ENCODE data around the gene PDGFA. TPM values are rescaled to one million over a fixed set of nuclear protein-coding genes. Genes with fewer than 3 reads are reported as not detected.
A peak's percentile ranks its signal among the peaks of the same experiment; 100 is the strongest.

Gene PDGFA
- total RNA-seq, 3 donors from 2014 or later, result 10.1 to 31.3 (median 21.8) TPM

DNA sequence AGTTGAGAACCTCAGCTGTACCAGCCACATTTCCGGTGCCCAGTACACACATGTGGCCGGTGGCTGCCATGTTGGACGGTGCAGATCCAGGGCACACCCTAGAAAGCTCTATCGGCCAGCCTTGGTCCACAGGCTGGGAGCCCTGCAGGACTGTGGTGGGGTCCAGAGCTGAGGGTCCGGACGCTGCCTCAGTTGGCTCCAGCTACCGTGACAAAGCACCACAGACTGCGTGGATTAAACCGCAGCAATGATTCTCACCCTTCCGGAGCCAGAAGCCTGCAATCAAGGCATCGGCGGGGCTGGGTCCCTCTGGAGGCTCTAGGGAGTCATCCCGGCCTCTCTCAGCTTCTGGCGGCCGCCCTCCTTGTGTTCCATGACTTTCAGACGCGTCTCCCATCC lies 50.1 kb downstream of the PDGFA start:
- DNase-seq, result no peak
- ATAC-seq, result no peak
- H3K4me3 Mint-ChIP-seq, result no peak overlapping the region

DNA sequence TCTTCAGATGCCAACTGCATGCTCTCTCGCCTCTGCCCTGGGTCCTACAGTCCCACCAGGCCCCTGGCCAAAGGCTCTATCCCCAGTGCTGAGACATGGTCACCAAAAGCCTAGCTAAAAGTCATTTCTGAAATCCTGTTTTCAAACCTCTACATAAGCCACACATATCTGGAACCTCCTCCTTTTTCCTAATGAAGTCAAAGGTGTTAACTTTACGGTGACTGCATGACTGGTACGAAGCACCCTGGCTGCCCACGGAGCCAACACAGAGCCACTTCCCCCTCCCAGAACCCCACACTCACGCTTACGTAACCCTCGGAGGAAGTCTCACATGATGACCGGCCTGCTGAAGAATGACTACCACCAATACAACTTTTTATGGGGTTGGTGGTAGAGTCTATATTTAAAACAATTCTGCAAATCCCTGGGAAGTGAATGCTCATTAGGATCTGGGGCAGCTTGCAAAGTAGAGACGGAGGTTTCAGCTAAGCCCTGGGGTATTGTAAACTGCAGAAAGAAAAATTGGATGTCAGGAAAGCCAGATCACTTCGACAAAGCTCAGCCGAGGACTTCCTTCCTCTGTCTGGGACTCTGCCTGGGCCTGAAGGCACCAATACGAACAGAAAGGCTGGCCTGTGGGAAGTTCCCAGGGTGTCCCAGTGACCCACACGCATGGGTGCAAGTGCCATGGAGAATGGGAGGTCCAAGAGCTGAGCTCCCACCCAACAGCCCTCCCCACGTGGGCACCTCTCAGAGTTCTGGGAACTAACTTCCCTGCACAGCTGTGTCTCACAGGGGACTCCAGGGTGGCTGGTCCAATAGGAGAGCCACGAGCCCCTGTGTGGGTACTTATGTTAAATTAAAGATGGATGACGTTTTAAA lies 50.7 kb downstream of the PDGFA start:
- no peak for DNase-seq
- H3K4me1 Mint-ChIP-seq (ENCODE audit: low read depth), result peaks cover 6% of the 10 kb centered on the region
- H3K9me3 Mint-ChIP-seq, result peaks cover 8% of the 10 kb centered on the region
- peaks cover 2% of the 10 kb centered on the region for H3K27me3 Mint-ChIP-seq (ENCODE audit: low read depth)
- H3K4me3 Mint-ChIP-seq, result no peak overlapping the region
- peak in 1 of 2 donors; percentile 21 for ATAC-seq
- no peaks in the 10 kb centered on the region for H3K36me3 Mint-ChIP-seq (ENCODE audit: insufficient read depth)

More for the DNA sequence above, 50.1 kb downstream of the PDGFA start:
- peaks cover 6% of the 10 kb centered on the region for H3K4me1 Mint-ChIP-seq (ENCODE audit: low read depth)
- H3K27me3 Mint-ChIP-seq (ENCODE audit: low read depth), result peaks cover 2% of the 10 kb centered on the region
- H3K36me3 Mint-ChIP-seq (ENCODE audit: insufficient read depth), result no peaks in the 10 kb centered on the region
- peaks cover 9% of the 10 kb centered on the region for H3K9me3 Mint-ChIP-seq

DNA sequence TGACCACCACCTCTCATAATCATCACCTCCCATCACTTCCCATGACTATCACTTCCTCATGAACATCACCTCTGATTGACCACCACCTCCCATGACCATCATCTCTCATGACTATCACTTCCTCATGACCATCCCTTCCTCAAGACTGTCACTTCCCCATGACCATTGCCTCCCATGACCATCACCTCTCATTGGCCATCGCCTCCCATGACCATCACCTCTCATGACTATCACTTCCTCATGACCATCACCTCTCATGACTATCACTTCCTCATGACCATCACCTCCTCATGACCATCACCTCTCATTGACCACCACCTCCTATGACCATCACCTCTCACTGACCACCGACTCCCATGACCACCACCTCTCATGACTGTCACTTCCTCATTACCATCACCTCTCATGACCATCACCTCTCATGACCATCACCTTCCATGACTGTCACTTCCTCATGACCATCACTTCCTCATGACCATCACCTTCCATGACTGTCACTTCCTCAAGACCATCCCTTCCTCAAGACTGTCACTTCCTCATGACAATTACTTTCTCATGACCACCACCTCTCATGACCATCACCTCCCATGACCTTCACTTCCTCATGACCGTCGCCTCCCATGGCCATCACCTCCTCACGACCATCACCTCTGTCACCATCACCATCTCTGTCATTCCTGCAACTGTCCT lies 51.6 kb downstream of the PDGFA start:
- ATAC-seq (no peak), DNase-seq (no peak)
- H3K4me3 Mint-ChIP-seq, result no peak overlapping the region
- H3K9me3 Mint-ChIP-seq, result peaks cover 6% of the 10 kb centered on the region
- no peaks in the 10 kb centered on the region for H3K36me3 Mint-ChIP-seq (ENCODE audit: insufficient read depth)
- peaks cover 6% of the 10 kb centered on the region for H3K4me1 Mint-ChIP-seq (ENCODE audit: low read depth)
- peaks cover 2% of the 10 kb centered on the region for H3K27me3 Mint-ChIP-seq (ENCODE audit: low read depth)

DNA sequence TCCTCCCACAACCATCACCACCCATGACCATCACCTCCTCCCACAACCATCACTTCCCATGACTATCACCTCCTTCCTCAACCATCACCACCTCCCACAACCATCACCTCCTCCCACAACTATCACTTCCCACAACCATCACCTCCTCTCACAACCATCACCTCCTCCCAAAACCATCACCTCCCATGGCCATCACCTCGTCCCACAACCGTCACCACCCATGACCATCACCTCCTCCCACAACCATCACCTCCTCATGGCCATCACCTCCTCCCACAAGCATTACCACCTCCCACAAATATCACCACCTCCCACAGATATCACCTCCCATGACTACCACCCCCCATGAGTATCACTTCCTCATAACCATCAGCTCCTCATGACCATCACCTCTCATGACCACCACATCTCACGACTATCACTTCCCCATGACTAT lies 52.2 kb downstream of the PDGFA start:
- Mint-ChIP-seq H3K4me3 (no peak overlapping the region), H3K36me3 (ENCODE audit: insufficient read depth) (no peaks in the 10 kb centered on the region), H3K4me1 (ENCODE audit: low read depth) (peaks cover 6% of the 10 kb centered on the region), H3K27me3 (ENCODE audit: low read depth) (peaks cover under 1% of the 10 kb centered on the region), H3K9me3 (peaks cover 6% of the 10 kb centered on the region)
- ATAC-seq (no peak), DNase-seq (no peak)

DNA sequence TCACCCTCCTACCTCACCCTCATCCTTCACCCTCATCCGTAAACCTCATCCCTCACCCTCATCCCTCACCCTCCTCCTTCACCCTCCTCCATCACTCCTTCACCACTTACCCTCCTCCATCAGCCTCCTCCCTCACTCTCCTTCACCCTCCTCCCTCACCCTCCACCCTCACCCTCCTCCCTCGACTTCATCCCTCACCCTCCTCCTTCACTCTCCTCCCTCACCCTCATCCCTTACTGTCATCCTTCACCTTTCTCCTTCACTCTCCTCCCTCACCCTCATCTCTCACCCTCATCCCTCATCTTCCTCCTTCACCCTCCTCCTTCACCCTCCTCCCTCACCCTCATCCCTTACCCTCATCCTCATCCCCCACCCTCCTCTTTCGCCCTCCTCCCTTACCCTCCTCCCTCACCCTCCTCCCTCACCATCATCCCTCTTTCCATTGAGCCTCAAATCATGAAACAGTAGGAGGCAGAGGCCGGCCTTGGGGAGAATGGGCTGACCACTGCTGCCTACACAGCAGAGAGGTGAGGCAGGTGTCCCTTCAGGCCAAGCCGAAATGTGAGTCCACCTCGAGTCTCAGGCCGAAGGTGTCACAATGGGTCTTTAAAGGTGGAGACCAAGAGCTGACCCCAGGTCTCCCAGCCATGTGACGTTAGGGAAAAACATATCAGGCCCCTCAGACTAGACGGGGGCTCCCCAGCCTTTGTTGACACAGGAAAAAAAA lies 53.0 kb downstream of the PDGFA start:
- DNase-seq, result no peak

DNA sequence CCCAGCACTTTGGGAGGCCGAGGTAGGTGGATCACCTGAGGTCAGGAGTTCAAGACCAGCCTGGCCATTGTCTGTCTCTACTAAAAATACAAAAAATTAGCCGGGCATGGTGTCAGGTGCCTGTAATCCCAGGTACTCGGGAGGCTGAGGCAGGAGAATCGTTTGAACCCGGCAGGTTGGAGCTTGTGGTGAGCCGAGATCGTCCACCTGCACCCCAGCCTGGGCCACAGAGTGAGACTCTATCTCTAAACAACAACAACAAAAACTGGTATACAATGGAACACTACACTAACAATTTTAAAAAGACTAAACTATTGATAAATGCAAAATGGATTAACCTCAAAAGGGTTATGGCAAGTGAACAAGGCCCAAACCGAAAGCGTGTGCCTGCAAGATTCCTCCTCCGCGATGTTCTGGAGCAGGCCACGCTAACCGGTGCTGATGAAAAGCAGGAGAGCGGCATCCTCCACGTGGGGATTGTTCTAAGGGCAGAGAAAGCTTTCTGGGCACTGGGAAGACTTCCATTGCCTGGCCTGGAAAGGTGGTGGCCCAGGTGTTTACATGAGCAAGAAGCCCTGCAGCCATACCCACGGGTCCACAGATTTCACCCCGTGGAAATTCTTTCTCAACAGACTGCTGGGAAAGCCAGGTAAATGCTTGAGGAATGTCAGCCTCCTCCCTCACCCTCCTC lies 53.8 kb downstream of the PDGFA start:
- no peak for DNase-seq
- H3K4me1 Mint-ChIP-seq (ENCODE audit: low read depth), result peaks cover 6% of the 10 kb centered on the region
- H3K4me3 Mint-ChIP-seq, result no peak overlapping the region

More for the DNA sequence above, 53.0 kb downstream of the PDGFA start:
- Mint-ChIP-seq H3K27me3 (ENCODE audit: low read depth) (no peaks in the 10 kb centered on the region), H3K4me1 (ENCODE audit: low read depth) (peaks cover 6% of the 10 kb centered on the region), H3K36me3 (ENCODE audit: insufficient read depth) (no peaks in the 10 kb centered on the region), H3K4me3 (no peak overlapping the region), H3K9me3 (peaks cover 6% of the 10 kb centered on the region)
- no peak for ATAC-seq

DNA sequence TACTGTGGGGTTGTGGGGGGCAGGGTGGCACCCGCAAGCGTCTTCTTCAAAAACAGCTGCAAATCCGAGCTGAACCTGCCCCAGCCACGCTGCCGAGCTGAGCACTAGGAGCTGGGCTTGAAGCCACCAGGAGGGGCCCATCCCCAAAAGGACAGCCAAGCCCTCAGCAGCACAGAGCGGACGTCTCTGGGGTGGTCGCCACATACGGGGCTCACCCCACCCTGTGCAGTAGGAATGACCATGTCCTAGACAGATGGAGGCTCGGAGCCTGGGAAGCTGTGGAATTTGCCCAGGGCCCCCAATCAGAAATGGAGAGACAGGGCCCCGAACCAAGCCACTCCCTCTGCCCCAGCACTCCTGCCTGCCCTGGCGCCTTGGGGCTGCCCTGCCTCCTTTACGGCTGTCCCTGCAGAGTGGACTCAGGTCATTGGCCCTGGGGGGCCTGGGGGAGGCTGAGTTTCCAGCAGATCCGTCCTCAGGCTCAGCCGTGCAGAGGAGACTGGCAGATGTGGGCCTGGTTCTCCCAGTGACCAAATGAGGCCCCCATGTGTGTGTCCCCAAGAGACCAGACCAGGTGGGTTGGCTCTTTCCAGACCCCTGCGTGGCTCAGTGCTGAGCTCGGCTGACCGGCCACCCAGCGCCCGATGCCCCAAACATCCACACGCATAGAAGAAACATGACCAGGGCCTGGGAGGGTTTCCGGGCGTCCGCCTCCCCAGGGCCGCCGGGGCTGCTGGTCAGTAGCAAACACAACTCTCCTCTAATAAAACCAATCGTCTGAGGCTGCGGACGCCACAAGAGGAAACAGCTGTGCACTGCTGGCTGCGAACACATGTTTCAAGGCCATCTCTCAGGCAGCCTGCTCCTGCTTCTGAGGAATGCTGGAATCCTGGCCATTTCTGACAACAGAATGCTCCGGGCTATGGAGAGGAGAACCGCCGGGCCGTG lies 54.9 kb downstream of the PDGFA start:
- Mint-ChIP-seq H3K4me1 (ENCODE audit: low read depth) (peaks cover 6% of the 10 kb centered on the region), H3K4me3 (no peak overlapping the region), H3K9me3 (peaks cover 6% of the 10 kb centered on the region), H3K36me3 (ENCODE audit: insufficient read depth) (no peaks in the 10 kb centered on the region), H3K27me3 (ENCODE audit: low read depth) (no peaks in the 10 kb centered on the region)
- no peak for ATAC-seq
- no peak for DNase-seq

More for the DNA sequence above, 53.8 kb downstream of the PDGFA start:
- peaks cover 6% of the 10 kb centered on the region for H3K9me3 Mint-ChIP-seq
- no peaks in the 10 kb centered on the region for H3K36me3 Mint-ChIP-seq (ENCODE audit: insufficient read depth)
- H3K27me3 Mint-ChIP-seq (ENCODE audit: low read depth), result no peaks in the 10 kb centered on the region
- no peak for ATAC-seq

DNA sequence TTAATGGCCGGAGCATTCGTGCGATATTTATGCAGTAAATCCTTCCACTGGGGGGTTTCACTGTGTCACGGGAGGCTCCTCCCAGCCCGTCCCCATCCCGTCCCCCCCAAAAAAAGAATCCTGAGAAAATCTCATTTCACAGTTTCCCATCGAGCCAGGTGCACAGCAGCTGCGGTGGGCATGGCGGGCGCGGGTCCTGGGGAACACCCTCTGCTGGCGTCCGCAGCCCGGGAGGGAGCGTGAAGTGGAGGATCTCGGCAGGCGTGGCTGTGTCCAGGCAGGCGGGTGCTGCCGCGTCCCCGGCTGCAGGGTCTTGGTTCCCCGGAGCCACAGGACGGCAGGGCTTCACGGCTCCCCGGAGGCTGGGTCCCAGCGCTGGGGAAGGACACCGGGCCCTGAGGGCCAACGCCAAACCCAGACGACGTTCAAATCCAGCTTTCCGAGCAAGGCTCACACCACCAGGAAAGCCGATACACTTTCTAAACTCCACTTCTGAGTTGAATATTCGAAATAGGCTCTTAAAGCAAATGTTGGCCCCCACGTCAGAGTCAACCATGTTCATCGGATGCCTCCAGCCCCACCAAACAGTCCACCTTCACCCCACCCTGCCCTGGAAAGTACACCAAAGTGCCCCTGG lies 55.7 kb downstream of the PDGFA start:
- Mint-ChIP-seq H3K4me1 (ENCODE audit: low read depth) (peaks cover 6% of the 10 kb centered on the region), H3K27me3 (ENCODE audit: low read depth) (no peaks in the 10 kb centered on the region), H3K36me3 (ENCODE audit: insufficient read depth) (no peaks in the 10 kb centered on the region), H3K9me3 (peaks cover 6% of the 10 kb centered on the region), H3K4me3 (no peak overlapping the region)
- ATAC-seq, result no peak
- no peak for DNase-seq

DNA sequence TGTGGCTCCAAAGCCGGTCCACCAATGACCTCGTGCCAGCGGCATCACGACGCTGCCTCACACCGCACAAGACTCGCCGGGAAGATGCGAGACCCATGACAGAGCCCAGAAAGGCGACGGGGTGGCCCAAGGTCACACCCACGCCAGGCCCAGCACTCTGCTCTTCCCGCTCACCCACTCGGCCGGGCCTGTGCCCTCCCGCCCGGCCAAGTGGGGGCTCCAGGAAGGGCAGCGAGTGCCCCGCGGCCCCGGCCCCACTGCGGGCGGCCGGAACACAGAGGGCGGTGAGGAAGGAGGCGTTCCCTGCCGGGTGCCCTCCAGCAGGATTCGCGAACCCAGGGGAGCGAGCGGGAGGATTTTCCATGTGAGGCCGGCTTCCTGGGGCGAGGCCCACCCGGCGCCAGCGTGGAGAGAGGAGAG lies 56.3 kb downstream of the PDGFA start:
- ATAC-seq (no peak), DNase-seq (no peak)
- H3K4me3 Mint-ChIP-seq, result no peak overlapping the region
- no peaks in the 10 kb centered on the region for H3K27me3 Mint-ChIP-seq (ENCODE audit: low read depth)
- no peaks in the 10 kb centered on the region for H3K36me3 Mint-ChIP-seq (ENCODE audit: insufficient read depth)
- H3K4me1 Mint-ChIP-seq (ENCODE audit: low read depth), result peaks cover 3% of the 10 kb centered on the region
- H3K9me3 Mint-ChIP-seq, result peaks cover 6% of the 10 kb centered on the region

DNA sequence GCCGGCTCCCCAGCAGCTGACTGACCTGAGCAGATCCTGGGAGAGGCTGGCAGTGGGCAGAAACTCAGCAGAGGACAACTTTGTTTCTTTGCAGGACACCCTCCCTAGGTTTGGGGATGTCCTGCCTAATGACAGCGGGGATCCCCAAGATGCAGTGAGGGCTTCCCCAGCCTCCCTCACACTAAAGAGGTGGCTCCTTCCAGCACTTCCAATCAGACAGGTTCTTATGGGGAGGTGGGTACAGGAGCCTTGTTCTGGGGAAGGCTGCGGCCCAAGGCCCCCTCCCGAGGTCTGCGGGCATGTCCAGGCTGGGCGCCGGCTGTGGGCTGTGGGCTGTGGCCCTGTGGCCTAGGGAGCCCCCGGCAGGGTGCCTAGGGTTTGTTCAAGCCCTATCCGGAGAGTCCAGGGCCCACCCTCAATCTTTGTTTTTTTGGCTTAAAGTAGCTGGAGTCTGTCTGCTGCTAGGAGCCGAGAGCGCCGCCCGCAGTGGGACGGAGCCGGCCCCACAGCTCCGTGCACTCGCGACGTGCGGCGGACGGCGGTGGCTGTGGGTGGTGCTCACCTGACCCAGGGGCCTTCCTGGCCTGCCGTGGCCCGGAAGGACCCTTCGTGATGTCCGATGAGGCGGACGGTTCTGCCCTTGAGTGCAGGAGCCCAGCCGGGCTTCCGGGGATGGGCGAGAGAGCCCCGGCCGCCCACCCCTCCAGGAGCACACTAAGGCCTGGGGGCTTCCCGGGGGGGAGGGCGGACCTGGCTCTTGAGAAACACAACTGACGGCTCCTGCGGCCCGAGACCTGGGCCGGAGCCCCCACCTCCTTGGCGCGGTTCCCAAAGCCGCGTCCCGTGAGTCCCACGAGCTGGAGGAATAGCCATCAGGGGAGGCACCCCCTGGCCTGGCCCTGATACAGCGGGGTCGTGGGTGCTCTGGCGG lies 57.2 kb downstream of the PDGFA start:
- no peaks in the 10 kb centered on the region for H3K36me3 Mint-ChIP-seq (ENCODE audit: insufficient read depth)
- no peaks in the 10 kb centered on the region for H3K9me3 Mint-ChIP-seq
- no peaks in the 10 kb centered on the region for H3K27me3 Mint-ChIP-seq (ENCODE audit: low read depth)
- no peak overlapping the region for H3K4me3 Mint-ChIP-seq
- DNase-seq (no peak), ATAC-seq (no peak)
- H3K4me1 Mint-ChIP-seq (ENCODE audit: low read depth), result no peaks in the 10 kb centered on the region

DNA sequence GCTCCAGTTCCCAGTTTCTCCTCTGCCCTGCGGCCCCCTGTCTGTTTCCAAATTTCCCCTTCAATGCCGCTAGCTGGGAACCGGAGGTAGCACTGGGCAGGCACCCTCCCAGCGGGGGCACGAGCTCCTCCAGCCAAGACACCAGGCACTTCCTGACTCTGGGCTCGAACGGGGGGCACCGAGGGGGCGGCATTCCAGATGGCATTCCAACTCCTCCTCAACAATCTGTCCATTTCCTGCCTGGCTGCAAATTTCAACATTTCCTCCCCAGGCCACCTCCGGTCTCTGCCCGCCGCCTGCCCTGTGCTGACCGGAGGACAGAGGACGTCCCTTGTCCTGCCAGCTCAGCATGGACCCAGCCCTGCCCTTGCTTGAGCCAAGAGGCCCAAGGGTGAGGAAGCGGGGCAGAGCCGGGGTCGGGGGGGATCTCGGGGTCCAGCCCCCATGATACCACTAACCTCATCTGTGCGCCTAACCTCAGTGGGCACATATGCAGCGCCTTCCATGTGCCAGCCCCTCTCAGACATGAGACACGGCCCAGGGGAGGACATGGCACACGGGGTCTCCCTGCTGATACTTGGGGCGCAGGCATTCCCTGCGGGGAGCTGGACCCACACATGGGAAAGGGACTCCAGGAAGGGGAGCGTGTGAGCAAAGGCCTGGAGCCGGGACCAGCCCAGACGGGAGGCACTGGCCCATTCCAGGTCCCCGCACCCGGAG lies 58.0 kb downstream of the PDGFA start:
- no peaks in the 10 kb centered on the region for H3K27me3 Mint-ChIP-seq (ENCODE audit: low read depth)
- H3K36me3 Mint-ChIP-seq (ENCODE audit: insufficient read depth), result no peaks in the 10 kb centered on the region
- H3K9me3 Mint-ChIP-seq, result no peaks in the 10 kb centered on the region
- peak in 1 of 2 donors; percentile 13 for ATAC-seq
- DNase-seq, result no peak
- no peak overlapping the region for H3K4me3 Mint-ChIP-seq
- H3K4me1 Mint-ChIP-seq (ENCODE audit: low read depth), result no peaks in the 10 kb centered on the region

All from activated T-cell treated with anti-CD3 and anti-CD28 coated beads, Interleukin-2, amount 50 U/mL, for 4 hours (primary cell).